Activated CD8-positive, alpha-beta memory T cell treated with anti-CD3 and anti-CD28 coated beads, Interleukin-2, amount 50 U/mL, for 24 hours (primary cell): ENCODE measurements around the gene KCNA2.

ENCODE experiments used
- DNase-seq: peaks from one replicate; pipeline ENCODE4 v3.0.0-alpha.2; 2020; ENCODE audit errors: extremely low read depth

Gene KCNA2

DNA sequence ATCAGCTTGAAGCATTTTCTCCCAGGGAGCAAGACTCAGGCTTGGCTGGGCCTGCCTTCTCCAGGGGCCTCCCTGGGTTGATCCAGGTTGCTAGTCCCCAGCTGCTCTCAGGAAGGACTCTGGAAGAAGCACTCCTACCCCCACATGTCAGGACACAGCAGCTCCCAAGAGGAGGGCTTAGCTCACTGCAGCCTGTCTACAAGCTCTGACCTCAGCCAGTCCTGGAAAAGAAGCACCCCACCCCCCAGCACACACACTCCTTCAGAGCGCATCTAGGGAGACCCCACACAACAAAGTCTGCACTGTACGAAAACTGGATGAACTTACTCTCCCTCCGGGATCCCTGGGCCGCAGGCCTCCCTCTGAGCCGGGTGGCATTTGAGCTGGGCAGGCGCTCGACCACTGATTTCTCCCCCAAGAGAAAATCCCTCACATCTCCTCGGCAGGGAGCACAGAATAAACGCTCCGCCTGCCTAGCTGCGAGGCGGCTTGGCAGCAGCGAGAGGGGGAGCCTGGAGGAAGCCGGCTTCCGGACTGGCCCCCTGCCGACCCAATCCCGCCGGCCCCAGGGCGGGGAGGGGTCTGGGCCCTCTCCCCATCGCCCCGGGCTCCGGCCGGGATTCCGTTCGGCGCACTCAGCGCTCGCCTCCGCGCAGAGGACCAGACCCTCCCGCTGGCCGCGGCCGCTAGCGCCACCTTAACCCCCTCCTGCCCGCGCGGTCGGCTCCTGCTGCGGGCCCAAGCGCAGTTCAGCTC is at the start of gene KCNA2:
KCNA2 (minus strand) TSS at position 458 of the 756 bp plus-strand sequence. CDS start 1,576 bp downstream, outside the sequence.
- no peak for DNase-seq

GRCh38 chr1:110650609-110651008 is 44.5 kb upstream of the KCNA2 start:
- no peak for DNase-seq

DNA sequence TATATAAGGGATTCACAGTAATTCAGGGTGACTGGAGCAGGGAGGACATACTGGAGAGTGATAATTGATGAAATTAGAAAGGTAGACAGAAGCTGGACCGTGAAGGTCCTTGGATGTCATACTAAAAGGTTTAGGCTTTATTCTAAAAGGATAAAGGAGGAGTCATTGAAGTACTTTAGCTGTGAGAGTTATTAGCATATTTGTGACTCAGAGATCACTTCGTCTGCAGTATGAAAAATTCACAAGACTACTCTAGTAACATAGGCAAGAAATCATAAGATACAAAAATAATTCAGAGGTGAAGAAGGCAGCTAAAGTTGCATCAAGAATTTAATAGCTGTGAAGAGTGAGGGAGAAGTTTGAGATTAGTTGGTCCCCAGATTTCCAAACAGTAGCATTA is 42.3 kb upstream of the KCNA2 start:
- no peak for DNase-seq

DNA sequence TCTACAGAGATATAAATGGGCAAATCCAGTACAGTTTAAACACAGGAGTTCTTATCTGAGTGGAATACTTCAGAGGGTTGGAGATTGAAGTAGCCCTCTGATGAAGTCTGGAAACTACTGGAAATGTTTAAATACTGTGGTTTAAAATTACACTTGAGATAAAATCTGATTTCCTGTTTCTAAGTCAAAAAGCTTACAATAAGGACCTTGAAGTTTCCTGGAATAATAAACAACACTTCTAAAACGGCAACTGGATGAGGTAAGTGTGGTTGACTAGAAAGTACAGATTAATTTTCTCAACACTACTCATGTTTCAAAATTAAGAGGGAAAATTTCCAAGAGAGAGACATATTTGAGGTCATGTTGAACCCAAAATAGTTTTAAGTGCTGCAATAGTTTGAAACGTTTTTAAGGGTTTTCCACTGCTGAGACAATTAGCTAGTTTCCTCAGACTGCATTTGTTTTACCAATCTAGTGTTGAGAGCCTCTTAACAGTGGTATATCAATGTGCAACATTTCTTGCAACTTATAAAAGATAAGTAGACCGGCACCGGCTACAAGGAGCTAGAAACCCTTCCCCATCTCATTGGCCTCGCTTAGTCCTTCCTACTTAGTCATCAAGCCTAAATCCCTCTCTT is 41.2 kb upstream of the KCNA2 start:
- DNase-seq = no peak

DNA sequence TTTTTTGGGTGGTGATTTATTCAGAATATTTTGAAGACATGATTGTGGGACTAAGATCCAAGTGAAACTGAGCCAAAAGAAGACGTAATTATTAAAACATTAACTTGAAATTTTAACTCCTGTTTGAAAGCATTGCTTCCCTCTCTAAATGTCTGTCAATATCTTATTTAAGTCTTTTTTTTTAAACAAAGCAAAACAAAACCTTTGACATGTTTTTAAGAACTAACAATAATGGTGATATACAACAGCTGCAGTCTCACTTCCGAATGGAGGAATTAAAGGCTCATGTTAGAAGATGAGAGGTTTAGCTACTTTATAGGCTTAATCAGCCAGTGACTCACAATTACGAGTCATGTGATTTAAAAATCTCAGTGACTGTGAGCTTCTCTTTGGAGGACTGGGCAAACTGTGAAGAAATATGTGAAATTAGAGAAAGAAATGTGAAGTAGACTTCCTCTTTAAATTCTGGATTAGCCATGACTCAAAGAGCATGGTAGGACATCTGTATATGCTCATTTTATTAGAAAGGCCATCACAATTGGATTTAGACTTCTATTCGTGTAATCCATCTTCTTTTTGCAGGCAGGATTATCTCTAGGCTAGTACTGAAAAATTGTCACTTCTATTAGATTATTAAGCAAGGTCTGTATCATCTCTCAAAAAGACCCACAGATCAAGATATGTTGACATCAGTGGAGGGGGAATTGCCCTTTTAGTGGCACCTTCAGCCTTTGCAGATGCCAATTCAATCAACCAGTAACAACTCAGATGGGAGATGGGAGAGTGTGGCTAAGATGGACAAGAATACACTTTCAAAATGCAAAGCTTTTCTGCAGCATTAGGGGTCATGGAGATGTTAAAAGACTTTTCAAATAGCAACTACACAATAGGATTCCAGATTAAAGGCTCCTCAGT is 39.9 kb upstream of the KCNA2 start:
- DNase-seq = no peak

GRCh38 chr1:110645211-110645610 is 39.1 kb upstream of the KCNA2 start:
- DNase-seq = no peak

- no peak for DNase-seq
Observed at GRCh38 chr1:110643879-110644472, 37.8 kb upstream of the KCNA2 start.

DNA sequence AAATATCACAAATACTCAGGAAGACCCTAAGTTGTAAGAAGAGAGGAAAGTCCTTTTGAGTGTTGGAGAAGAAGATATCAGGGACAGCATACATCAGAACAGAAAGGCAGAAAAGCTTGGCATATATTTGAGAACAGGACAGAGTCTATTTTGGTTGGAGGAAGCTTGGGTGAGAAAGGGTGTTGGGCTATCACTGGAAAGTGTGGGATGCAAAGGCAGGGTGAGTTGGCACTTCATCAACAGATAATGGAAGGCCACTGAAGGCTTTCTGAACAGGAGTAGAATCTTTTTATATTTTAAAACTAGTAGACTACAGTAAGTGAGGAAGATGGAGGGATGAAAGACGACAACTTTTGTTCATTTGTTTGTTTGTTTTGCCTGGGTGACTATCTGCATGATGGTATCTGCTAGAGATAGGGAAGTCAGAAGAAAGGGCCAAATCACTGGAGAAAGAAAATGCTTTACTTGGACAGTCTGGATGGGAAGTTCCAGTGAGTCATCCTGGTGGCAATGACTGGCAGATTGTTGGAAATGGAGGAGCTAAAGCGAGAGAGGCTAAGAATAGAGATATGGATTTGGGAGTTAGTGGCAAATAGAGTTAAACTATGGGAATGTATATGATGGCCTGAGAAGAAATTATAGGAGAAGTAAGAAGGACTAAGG is 33.7 kb upstream of the KCNA2 start:
- no peak for DNase-seq

DNA sequence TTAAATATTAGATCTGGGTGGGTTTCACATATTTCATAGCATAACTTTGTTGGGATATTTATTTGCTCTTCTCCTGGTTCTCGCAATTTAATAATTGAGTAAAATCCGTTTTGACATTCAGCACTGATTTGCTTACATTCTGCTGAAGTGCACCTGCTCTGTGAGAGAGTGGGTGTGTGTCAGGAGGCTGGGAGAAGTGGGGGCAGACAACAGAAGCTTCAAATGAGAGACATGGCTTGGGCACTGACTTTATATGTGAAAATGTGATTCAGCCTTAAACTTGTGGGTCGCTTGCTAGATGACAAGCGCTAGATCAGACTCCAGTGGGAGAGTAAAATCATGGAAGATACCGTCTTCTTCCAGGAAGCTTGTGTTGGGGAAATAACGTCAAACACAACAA is 32.4 kb upstream of the KCNA2 start:
- no peak for DNase-seq

- DNase-seq = no peak
Observed at GRCh38 chr1:110638058-110638457, 31.9 kb upstream of the KCNA2 start.

DNA sequence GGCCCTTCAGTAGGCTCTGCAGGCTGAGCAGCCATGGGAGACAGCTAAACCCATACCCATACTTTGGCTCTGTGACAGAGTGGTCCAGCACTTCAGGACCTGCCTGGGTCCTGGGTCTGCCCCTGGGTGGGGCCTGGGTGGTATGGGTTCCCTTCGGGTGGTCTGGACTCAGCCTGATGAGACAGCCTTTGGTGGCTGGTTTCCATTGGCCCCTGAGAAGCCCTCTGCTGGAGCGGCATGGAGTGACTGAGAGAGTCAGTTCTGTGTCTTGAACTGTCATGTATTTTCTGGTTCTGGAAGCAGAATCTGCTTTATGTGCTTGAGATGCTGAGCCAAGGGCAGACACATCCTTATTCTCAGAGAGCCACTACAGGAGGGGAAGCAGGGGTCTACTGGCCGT is 31.3 kb upstream of the KCNA2 start:
- DNase-seq = no peak

DNA sequence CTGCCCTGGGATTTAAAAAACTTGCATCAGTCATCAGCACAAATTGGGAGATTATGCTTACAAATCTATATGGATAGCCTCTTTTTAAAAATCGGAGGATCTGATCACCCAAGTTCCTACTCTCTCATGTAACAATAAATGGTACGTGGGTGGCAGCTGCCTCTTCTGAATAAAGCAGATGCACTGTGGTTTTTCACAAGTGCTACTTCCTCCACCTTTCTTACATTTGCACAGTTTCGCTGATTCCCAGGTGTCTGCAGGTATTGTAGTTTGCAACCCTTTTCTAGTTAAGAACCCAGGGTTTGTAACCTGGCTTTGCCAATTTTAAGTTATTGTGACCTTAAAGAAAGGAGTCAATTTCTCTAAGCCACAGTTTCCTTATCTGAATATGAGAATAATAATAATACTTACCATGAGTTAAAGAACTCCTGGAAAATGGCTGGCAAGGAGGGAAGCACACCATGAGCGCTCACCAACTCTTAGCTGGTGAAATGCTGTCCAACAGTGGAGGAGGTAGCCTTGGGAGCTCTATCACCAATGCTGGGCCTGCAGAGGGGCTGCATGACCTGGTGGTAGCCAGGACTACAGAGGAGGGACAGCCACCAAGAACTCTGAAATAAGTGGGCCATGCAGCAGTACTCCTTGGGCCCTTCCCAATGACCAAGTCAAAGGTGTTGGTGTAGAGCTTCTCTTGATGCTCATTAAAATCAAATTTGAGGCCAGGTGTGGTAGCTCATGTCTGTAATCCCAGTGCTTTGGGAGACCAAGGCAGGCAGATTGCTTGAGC is 30.2 kb upstream of the KCNA2 start:
- DNase-seq = no peak

GRCh38 chr1:110635434-110635833 is 29.3 kb upstream of the KCNA2 start:
- DNase-seq = no peak

GRCh38 chr1:110634455-110635311 is 28.5 kb upstream of the KCNA2 start:
- peak; percentile 53 for DNase-seq

- no peak for DNase-seq
Observed at GRCh38 chr1:110634086-110634454, 27.9 kb upstream of the KCNA2 start.

DNA sequence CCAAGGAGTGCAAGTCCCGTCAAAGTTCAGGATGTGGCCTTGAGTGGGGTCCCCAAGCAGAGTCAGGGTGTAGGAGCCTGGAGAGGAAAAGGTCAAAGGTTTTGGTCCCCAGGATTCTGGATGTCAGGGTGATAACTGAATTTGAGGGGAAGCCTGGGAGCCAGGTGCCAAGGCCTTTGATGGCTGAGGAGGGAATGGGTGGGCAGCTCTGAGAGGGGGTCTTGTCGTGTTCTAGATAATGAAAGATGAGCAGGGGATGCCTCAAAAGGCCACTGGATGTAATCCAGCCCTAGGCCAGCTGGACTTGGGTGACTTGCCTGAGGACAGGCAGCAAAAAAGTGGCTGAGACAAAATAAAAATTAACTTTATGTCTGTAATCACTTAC is 27.5 kb upstream of the KCNA2 start:
- no peak for DNase-seq

DNA sequence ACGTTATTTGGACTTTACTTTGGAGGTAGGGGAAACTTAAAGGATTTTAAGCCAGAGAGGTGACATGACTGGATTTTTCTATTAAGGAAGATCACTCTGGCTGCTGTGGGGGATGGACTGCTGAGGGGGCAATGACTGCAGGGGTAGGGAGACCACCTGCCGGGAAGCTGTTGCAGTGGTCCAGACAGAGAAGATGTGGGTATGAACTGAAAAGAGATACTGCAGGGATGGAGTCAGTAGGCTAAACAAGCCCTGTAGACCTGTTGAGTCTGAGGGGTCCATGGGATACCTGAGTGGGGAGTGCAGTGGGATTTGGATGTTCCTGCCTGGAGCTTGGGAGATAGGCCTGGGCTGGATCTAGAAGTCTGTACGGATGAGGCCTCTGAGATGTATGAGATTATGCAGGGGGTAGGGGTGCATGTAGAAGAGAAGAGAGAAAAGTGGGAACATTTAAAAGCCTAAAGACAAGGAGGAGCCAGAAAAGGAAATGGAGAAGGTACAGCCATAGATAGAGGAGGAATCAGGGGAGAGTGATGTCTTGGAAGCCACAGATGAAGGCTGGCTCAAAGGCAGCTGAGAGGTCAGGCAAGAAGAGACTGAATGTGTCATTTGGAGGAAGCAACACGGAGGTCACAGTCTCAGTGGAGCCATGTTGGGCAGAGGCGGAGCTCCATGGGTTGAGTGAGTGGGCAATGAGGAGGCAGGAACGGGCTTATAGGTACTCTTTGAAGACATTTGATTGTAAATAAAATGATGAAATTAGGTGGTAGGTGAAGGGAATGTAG is 25.9 kb upstream of the KCNA2 start:
- DNase-seq = no peak

DNA sequence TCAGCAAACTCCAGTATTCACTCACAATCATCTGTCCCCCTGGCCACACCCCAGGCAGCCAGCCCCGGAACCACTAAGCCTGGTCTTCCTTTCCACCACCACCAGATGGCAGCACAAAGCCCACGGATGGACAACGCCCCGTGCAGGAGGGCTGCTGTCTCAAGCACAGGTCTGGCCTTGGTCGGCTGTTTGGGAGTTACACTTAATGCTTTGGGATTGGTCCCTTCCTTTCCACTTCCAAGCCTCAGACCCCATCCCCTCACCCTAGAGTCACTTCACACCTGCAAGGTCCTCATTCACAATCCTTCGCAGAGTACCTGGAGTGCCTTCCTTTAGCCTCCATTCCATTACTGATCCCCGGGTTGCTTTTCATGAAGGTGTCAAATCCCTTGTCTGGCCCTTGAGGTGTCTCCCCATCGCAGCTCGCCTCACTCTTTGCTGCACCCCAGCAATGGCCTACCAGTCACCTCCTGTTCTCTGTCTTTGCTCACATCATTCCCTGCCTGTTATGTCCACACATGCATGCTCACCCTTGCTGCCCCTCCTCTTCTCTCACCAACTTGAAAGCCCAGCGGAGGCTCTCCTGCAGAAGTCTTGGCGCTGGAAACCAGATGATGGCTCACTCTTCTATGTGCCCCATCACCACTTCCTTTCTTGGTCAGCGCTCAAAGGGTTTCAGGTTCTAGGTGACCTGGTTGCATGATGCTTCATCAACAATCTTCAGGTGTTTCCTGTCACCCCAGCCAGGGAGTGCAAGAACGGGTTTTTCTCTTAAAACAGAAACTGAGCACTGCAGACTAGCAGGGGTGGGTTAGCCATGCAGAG is 24.9 kb upstream of the KCNA2 start:
- peak; percentile 69 for DNase-seq
